SK-N-SH treated with all-trans-retinoic acid at 6 μM for 48 hours (cell line): ENCODE data around the gene KCNK10.

Experiments used
- ATAC-seq: fragments of 200-7000 bp; cut with Tn5 transposase; 3 replicates; pipeline ENCODE4 v1.9.1; 2020; ENCODE audit warnings: mild to moderate bottlenecking, moderate library complexity
- BACH2 ChIP-seq: fragments of 250-450 bp; sonication (Bioruptor Pico); IDR thresholded peaks from 2 replicates; pipeline ENCODE4 v1.9.0; 2021; ENCODE audit warnings: mild to moderate bottlenecking, borderline replicate concordance
- CREB5 ChIP-seq: fragments of 250-450 bp; sonication (Bioruptor Pico); IDR thresholded peaks from 2 replicates; pipeline ENCODE4 v1.5.1; 2020; ENCODE audit warnings: low read depth, mild to moderate bottlenecking, moderate library complexity
- CSDC2 ChIP-seq: fragments of 250-450 bp; sonication (Bioruptor Pico); IDR thresholded peaks from 2 replicates; pipeline ENCODE4 v1.5.0; 2020; ENCODE audit warnings: mild to moderate bottlenecking, moderate library complexity
- CSRNP3 ChIP-seq: fragments of 250-450 bp; sonication (Bioruptor Pico); IDR thresholded peaks from 2 replicates; pipeline ENCODE4 v1.5.1; 2021; ENCODE audit warnings: mild to moderate bottlenecking, moderate library complexity
- ESRRG ChIP-seq: fragments of 250-450 bp; sonication (Bioruptor Pico); IDR thresholded peaks from 2 replicates; pipeline ENCODE4 v1.6.1; 2021; ENCODE audit warnings: mild to moderate bottlenecking
- GLIS3 ChIP-seq: fragments of 250-450 bp; sonication (Bioruptor Pico); IDR thresholded peaks from 2 replicates; pipeline ENCODE4 v1.5.0; 2020; ENCODE audit warnings: mild to moderate bottlenecking, moderate library complexity
- OSR1 ChIP-seq: fragments of 250-450 bp; sonication (Bioruptor Pico); IDR thresholded peaks from 2 replicates; pipeline ENCODE4 v1.8.0; 2022; ENCODE audit warnings: moderate library complexity, mild to moderate bottlenecking, inconsistent platforms
- POU6F1 ChIP-seq: fragments of 250-450 bp; sonication (Bioruptor Pico); IDR thresholded peaks from 2 replicates; pipeline ENCODE4 v1.8.0; 2021; ENCODE audit warnings: low read depth, mild to moderate bottlenecking, moderate library complexity, borderline replicate concordance
- PPARA ChIP-seq: fragments of 250-450 bp; sonication (Bioruptor Pico); IDR thresholded peaks from 2 replicates; pipeline ENCODE4 v1.5.0; 2020; ENCODE audit warnings: mild to moderate bottlenecking, borderline replicate concordance
- RARB ChIP-seq: fragments of 250-450 bp; sonication (Bioruptor Pico); IDR thresholded peaks from 2 replicates; pipeline ENCODE4 v1.8.0; 2021; ENCODE audit warnings: mild to moderate bottlenecking, moderate library complexity
- SNAI2 ChIP-seq: fragments of 250-450 bp; sonication (Bioruptor Pico); IDR thresholded peaks from 2 replicates; pipeline ENCODE4 v1.5.0; 2020; ENCODE audit warnings: mild to moderate bottlenecking, moderate library complexity
- TCF4 ChIP-seq: fragments of 250-450 bp; sonication (Bioruptor Pico); IDR thresholded peaks from 2 replicates; pipeline ENCODE4 v1.8.0; 2021; ENCODE audit warnings: mild to moderate bottlenecking, moderate library complexity, borderline replicate concordance
- TSHZ2 ChIP-seq: fragments of 250-450 bp; sonication (Bioruptor Pico); IDR thresholded peaks from 2 replicates; pipeline ENCODE4 v1.5.0; 2020; ENCODE audit warnings: mild to moderate bottlenecking, moderate library complexity
- ZFP3 ChIP-seq: fragments of 250-450 bp; sonication (Bioruptor Pico); IDR thresholded peaks from 2 replicates; pipeline ENCODE4 v1.5.0; 2020; ENCODE audit warnings: mild to moderate bottlenecking, moderate library complexity
- ZFP30 ChIP-seq: fragments of 450-650 bp; formaldehyde crosslinking; IDR thresholded peaks from 2 replicates; pipeline ENCODE4 v1.5.0; 2022; ENCODE audit warnings: mild to moderate bottlenecking, moderate library complexity
- ZNF565 ChIP-seq: fragments of 450-650 bp; formaldehyde crosslinking; conservative IDR thresholded peaks from 2 replicates; pipeline ENCODE4 v1.5.0; 2020; ENCODE audit warnings: low read depth, mild to moderate bottlenecking, moderate library complexity
- ZNF8 ChIP-seq: fragments of 450-650 bp; formaldehyde crosslinking; IDR thresholded peaks from 2 replicates; pipeline ENCODE4 v1.5.0; 2020; ENCODE audit warnings: mild to moderate bottlenecking, moderate library complexity

The KCNK10 gene

GRCh38 chr14:88248606-88249005, 74.5 kb downstream of the KCNK10 start:
- TF ChIP-seq CREB5 (no peak), GLIS3 (CRISPR knock-in tag) (no peak)
- no peak for ATAC-seq

- ATAC-seq: no peak
- TF ChIP-seq ESRRG (CRISPR knock-in tag): no peak
- no peak for TF ChIP-seq PPARA (CRISPR knock-in tag)
- no peak for TF ChIP-seq ZNF8 (CRISPR knock-in tag)
- no peak for TF ChIP-seq ZFP3 (CRISPR knock-in tag)
- no peak for TF ChIP-seq ZFP30
- TF ChIP-seq GLIS3 (CRISPR knock-in tag): no peak
- TF ChIP-seq RARB: no peak
- TF ChIP-seq TCF4 (CRISPR knock-in tag): no peak
Measured at GRCh38 chr14:88247228-88247627, 75.8 kb downstream of the KCNK10 start.

GRCh38 chr14:88245321-88245720, 77.7 kb downstream of the KCNK10 start:
- ATAC-seq: no peak

More at GRCh38 chr14:88245321-88245720, 77.7 kb downstream of the KCNK10 start:
- TF ChIP-seq CSDC2 (CRISPR knock-in tag) (no peak), ZNF565 (CRISPR knock-in tag) (no peak), ZNF8 (CRISPR knock-in tag) (no peak), TCF4 (CRISPR knock-in tag) (no peak), OSR1 (CRISPR knock-in tag) (no peak), CSRNP3 (CRISPR knock-in tag) (no peak), BACH2 (CRISPR knock-in tag) (no peak), GLIS3 (CRISPR knock-in tag) (no peak), TSHZ2 (CRISPR knock-in tag) (no peak), SNAI2 (CRISPR knock-in tag) (no peak), POU6F1 (no peak), PPARA (CRISPR knock-in tag) (no peak), ZFP30 (no peak), CREB5 (no peak)
